Fibroblast of villous mesenchyme (primary cell): Measurements from ENCODE around the gene EFTUD2. TPM values are rescaled to one million over a fixed set of nuclear protein-coding genes. Genes with fewer than 3 reads are reported as not detected.
"Not testable (repeated sequence)": the region's sequence is repeated elsewhere in the genome, so short reads cannot be mapped to it uniquely, and the experiment has no call there.

Experiments
- DNase-seq: peaks from one replicate; pipeline ENCODE4 v3.0.0-alpha.2; 2010; ENCODE audit warnings: low read depth
- H3K4me3 ChIP-seq: 2 replicates; pipeline ENCODE4 v1.5.1; 2011; ENCODE audit warnings: low read depth, mild to moderate bottlenecking, low read length
- CTCF ChIP-seq: IDR thresholded peaks from 2 replicates; pipeline ENCODE4 v1.5.1; 2012; ENCODE audit warnings: low read depth, mild to moderate bottlenecking, low read length; ENCODE audit not compliant: insufficient read depth
- total RNA-seq: library from RNA; depleted of rRNA; stranded (reverse); fragments of >200 nt; gene quantifications from 2 replicates; pipeline ENCODE4 v1.2.3, GENCODE V29; 2012

The EFTUD2 gene
- total RNA-seq, 1 donor, result 75.6 TPM

- no peak for TF ChIP-seq CTCF
- peak overlapping the region; percentile 85 for H3K4me3 ChIP-seq
- peak; percentile 41 for DNase-seq
These were observed 68.6 kb downstream of the EFTUD2 start for GRCh38 chr17:44830359-44831288.

- peak; percentile 44 for DNase-seq
- no peak for TF ChIP-seq CTCF
- H3K4me3 ChIP-seq, result peak within 1 kb of the TSS; percentile 85
These were observed 69.5 kb downstream of the EFTUD2 start, which contains the start of gene GJC1 for GRCh38 chr17:44829523-44830358. TSS of gene GJC1 (minus strand) at chr17:44830287. CDS start at chr17:44805817, 24,470 bp downstream.

GRCh38 chr17:44828919-44829522 is 70.2 kb downstream of the EFTUD2 start:
- DNase-seq, result peak; percentile 45
- no peak for TF ChIP-seq CTCF
- H3K4me3 ChIP-seq, result peak overlapping the region; percentile 85

- no peak for DNase-seq
- peak overlapping the region; percentile 85 for H3K4me3 ChIP-seq
- TF ChIP-seq CTCF, result no peak
These were observed 71.4 kb downstream of the EFTUD2 start for GRCh38 chr17:44827863-44828262.

- DNase-seq, result no peak
- H3K4me3 ChIP-seq, result no peak overlapping the region
- no peak for TF ChIP-seq CTCF
These were observed 73.0 kb downstream of the EFTUD2 start for GRCh38 chr17:44826123-44826790.

- DNase-seq, H3K4me3 ChIP-seq: not testable (repeated sequence)
These were observed 74.0 kb downstream of the EFTUD2 start for GRCh38 chr17:44825236-44825635.
